Measurements from ENCODE around the gene SIGLEC14. TPM values are rescaled to one million over a fixed set of nuclear protein-coding genes. Genes with fewer than 3 reads are reported as not detected.

SIGLEC14 gene
- total RNA-seq, 1 donor = not detected

GRCh38 chr19:51652266-51652665 is 5.6 kb upstream of the SIGLEC14 start:
- H3K4me3 ChIP-seq (ENCODE audit: low read depth, low read length) = no peak overlapping the region
- no peak for DNase-seq (ENCODE audit: low read depth)
- no peak for TF ChIP-seq CTCF (IDR thresholded peaks at IDR 0.05; ENCODE audit: insufficient read depth, low read length)

- no peak for TF ChIP-seq CTCF (IDR thresholded peaks at IDR 0.05; ENCODE audit: insufficient read depth, low read length)
- no peak for DNase-seq (ENCODE audit: low read depth)
- H3K4me3 ChIP-seq (ENCODE audit: low read depth, low read length) = no peak overlapping the region
These were observed 4.7 kb upstream of the SIGLEC14 start for GRCh38 chr19:51651216-51651846.

GRCh38 chr19:51647318-51647717 is 693 bp upstream of the SIGLEC14 start:
- H3K4me3 ChIP-seq (ENCODE audit: low read depth, low read length) = no peak overlapping the region
- DNase-seq (ENCODE audit: low read depth) = no peak
- TF ChIP-seq CTCF (IDR thresholded peaks at IDR 0.05; ENCODE audit: insufficient read depth, low read length) = no peak

- TF ChIP-seq CTCF (IDR thresholded peaks at IDR 0.05; ENCODE audit: insufficient read depth, low read length) = no peak
These were observed 1.9 kb downstream of the SIGLEC14 start for GRCh38 chr19:51644636-51645271.

GRCh38 chr19:51641648-51642047 is 5.0 kb downstream of the SIGLEC14 start:
- H3K4me3 ChIP-seq (ENCODE audit: low read depth, low read length) = no peak overlapping the region
- no peak for DNase-seq (ENCODE audit: low read depth)
- no peak for TF ChIP-seq CTCF (IDR thresholded peaks at IDR 0.05; ENCODE audit: insufficient read depth, low read length)

More at GRCh38 chr19:51644636-51645271, 1.9 kb downstream of the SIGLEC14 start:
- no peak overlapping the region for H3K4me3 ChIP-seq (ENCODE audit: low read depth, low read length)
- DNase-seq (ENCODE audit: low read depth) = no peak

GRCh38 chr19:51640386-51640785 is 6.2 kb downstream of the SIGLEC14 start:
- H3K4me3 ChIP-seq (ENCODE audit: low read depth, low read length) = no peak overlapping the region
- no peak for DNase-seq (ENCODE audit: low read depth)
- TF ChIP-seq CTCF (IDR thresholded peaks at IDR 0.05; ENCODE audit: insufficient read depth, low read length) = no peak
